GM18526 (cell line): ENCODE results near the gene RNF181.
A peak's percentile ranks its signal among the peaks of the same experiment; 100 is the strongest.

ENCODE experiments used
- POLR2A ChIP-seq: IDR thresholded peaks from 3 replicates; pipeline ENCODE4 v1.6.1; 2011; ENCODE audit not compliant: insufficient read length; ENCODE audit errors: extremely low read depth

The RNF181 gene

GRCh38 chr2:85595301-85596025 lies at the start of gene RNF181:
RNF181 (plus strand) TSS chr2:85595745; CDS start chr2:85595764, 19 bp downstream.
- peak; percentile 87 for TF ChIP-seq POLR2A

GRCh38 chr2:85545780-85546240 lies 49.7 kb upstream of the RNF181 start:
- no peak for TF ChIP-seq POLR2A

GRCh38 chr2:85547089-85547858 lies 48.3 kb upstream of the RNF181 start:
- peak; percentile 14 for TF ChIP-seq POLR2A

DNA sequence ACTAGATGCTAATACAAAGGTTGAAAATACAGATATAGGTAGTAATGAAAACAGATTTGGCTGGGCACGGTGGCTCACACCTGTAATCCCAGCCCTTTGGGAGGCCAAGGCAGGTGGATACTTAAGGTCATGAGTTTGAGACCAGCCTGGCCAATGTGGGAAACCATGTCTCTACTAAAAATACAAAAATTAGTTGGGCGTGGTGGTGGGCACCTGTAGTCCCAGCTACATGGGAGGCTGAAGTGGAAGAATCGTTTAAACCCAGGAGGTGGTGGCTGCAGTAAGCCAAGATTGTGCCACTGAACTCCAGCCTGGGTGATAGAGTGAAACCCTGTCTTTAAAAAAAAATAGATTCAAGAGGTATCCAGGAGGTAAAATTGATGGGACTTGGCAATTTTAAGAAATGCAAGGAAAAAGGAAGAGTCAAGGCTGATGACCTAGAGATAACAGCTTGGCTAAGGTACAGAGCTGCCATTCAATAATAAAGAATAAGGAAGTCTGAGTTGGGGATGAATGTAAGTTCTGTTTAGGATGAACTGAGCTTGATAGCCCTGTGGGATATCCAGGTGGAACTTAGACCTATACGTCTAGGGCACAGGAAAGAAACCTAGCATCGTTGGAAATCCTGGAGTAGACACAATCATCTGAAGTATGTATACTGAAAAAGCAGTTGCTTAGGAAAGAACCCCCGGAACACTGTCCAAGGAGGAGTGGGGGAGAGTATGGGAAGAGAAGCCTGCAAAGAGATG lies 47.5 kb upstream of the RNF181 start:
- no peak for TF ChIP-seq POLR2A

DNA sequence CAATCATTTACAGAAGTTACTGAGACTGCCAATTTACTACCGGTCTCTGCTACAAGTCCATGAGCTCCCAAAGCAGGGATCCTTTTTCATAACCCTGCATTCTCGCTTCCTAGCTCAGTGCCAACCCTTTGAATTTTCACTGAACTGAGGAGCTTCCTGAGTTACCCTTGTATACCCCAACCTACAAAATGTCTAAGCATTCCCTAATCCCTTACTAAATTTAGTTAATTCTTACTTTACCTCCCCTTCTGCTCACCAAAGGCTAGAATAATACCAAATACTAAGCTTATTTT lies 47.0 kb upstream of the RNF181 start:
- no peak for TF ChIP-seq POLR2A

DNA sequence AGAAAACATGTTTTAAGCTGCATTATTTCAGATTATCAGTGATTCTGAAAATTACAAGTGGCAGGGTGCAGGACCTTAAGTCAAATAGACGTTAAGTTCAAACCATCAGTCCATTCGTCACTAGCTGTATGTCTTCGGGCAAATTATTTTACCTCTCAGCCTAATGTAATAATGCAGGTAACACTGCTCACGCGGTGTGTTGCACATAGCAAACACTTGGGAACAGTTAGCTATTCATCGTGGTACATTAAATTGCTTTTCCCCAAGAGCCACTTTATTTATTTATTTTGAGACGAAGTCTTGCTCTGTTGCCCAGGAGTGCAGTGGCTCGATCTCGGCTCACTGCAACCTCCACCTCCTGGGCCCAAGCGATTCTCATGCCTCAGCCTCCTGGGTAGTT lies 46.5 kb upstream of the RNF181 start:
- no peak for TF ChIP-seq POLR2A

- no peak for TF ChIP-seq POLR2A
Measured at GRCh38 chr2:85549826-85550225, 45.7 kb upstream of the RNF181 start.

- no peak for TF ChIP-seq POLR2A
Measured at GRCh38 chr2:85550486-85550885, 45.1 kb upstream of the RNF181 start.

- TF ChIP-seq POLR2A, result no peak
Measured at GRCh38 chr2:85551698-85552678, 43.6 kb upstream of the RNF181 start.

DNA sequence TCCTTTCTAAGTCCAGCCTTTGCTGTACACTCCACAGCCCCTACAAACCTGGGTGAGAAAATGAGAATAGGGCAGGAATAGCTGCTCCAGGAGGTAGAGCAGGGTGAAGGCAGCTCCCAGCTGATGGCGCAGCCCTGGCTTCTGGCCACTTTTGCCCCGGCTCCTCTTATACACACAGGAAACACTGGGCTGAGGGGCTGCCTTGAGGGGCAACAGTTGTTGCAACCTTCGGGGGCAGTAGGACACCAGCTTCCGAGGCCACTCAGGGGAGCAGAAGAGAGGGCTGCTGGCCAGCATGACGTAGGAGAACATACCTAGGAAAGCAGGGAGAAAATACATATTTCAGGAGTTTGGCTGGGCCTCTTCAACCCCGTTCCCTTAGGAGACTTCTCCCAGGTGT lies 42.4 kb upstream of the RNF181 start:
- no peak for TF ChIP-seq POLR2A

DNA sequence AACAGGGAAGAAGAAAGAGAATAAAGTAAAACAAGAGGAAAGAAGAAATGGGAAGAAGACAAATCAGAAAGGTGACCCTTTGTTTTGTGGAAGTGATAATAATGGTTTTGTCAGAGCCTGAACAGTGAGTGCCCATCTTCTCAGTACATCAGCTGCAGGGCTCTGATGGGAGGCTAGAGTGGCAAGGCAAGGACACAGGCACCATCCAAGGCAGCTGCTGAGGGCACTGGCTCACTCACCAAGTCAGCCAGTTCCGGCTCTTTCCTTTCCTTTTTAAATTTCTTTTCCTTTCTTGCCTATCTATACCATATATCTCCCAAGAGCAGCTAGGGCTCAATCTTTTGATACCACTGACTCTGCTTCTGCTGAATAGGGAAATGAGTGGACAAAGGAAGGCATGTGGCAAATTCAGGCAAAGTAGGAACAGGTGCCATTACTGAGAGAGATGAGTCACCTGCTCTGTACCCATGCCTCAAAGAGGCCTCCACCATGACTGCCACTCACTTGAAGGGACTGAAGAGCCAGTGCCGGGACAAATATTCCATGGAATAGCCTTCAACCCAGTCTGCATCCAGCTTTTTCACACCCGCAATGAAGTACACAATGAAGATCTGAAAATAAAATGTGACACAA lies 40.4 kb upstream of the RNF181 start:
- no peak for TF ChIP-seq POLR2A

DNA sequence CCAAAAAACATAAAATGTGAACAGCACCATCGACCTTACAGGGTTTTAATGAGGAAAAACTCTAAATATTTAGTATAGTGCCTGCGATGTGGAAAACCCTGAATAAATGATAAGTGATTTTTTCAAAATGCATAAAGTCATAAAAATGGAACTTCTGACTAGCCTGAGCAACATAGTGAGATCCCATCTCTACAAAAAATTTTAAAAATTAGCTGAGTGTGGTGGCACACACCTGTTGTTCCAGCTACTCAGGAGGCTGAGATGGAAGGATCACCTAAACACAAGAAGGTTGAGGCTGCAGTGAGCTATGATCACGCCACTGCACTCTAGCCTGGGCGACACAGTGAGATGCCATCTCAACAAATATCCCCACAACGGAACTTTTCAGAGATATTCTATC lies 38.4 kb upstream of the RNF181 start:
- no peak for TF ChIP-seq POLR2A

GRCh38 chr2:85558160-85558559 lies 37.4 kb upstream of the RNF181 start:
- no peak for TF ChIP-seq POLR2A

GRCh38 chr2:85560812-85561279 lies 34.7 kb upstream of the RNF181 start:
- no peak for TF ChIP-seq POLR2A
